K562 (cell line): ENCODE measurements around the gene GLI1. TPM values are rescaled to one million over a fixed set of nuclear protein-coding genes. Genes with fewer than 3 reads are reported as not detected.

ENCODE experiments used
- ADNP ChIP-seq: fragments of 200-800 bp; sonication (Bioruptor generic); IDR thresholded peaks from 2 replicates; pipeline ENCODE4 v1.6.1; 2016; ENCODE audit warnings: missing genetic modification characterization, missing compliant biosample characterization
- BACH1 ChIP-seq: fragments of 200-800 bp; sonication (Bioruptor generic); IDR thresholded peaks from 2 replicates; pipeline ENCODE4 v1.6.1; 2016; ENCODE audit warnings: missing genetic modification characterization, missing compliant biosample characterization
- BCOR ChIP-seq: fragments of 450-650 bp; IDR thresholded peaks from 2 replicates; pipeline ENCODE4 v1.6.1; 2016
- CHD1 ChIP-seq: fragments of 200-600 bp; sonication (generic); IDR thresholded peaks from one replicate; pipeline ENCODE4 v1.6.1; 2012; ENCODE audit warnings: mild to moderate bottlenecking, moderate library complexity, low read length, inconsistent platforms
- CREB3 ChIP-seq: fragments of 450-650 bp; conservative IDR thresholded peaks from 2 replicates; pipeline ENCODE4 v1.6.1; 2016; ENCODE audit warnings: missing genetic modification characterization, low read depth, mild to moderate bottlenecking, missing compliant biosample characterization, moderate library complexity
- CREB3L1 ChIP-seq: fragments of 450-650 bp; IDR thresholded peaks from 2 replicates; pipeline ENCODE4 v1.6.1; 2014; ENCODE audit warnings: low read depth, mild to moderate bottlenecking, moderate library complexity, borderline replicate concordance
- CREBBP ChIP-seq: IDR thresholded peaks from one replicate; pipeline ENCODE4 v1.6.1; 2012; ENCODE audit warnings: low read depth, mild to moderate bottlenecking, control low read depth, inconsistent platforms, low read length
- CREM ChIP-seq: IDR thresholded peaks from 2 replicates; pipeline ENCODE4 v1.6.1; 2014; ENCODE audit warnings: antibody characterized with exemption, low read depth
- DIDO1 ChIP-seq: fragments of 450-650 bp; IDR thresholded peaks from 2 replicates; pipeline ENCODE4 v1.6.1; 2016; ENCODE audit warnings: low read depth, missing biosample characterization, missing genetic modification characterization
- ESRRA ChIP-seq: fragments of 450-650 bp; IDR thresholded peaks from 2 replicates; pipeline ENCODE4 v1.6.1; 2014; ENCODE audit warnings: low read depth, mild to moderate bottlenecking, moderate library complexity, borderline replicate concordance
- FOSL1 ChIP-seq: fragments of 200-800 bp; sonication (Bioruptor generic); conservative IDR thresholded peaks from 2 replicates; pipeline ENCODE4 v1.6.1; 2016; ENCODE audit warnings: missing genetic modification characterization, missing compliant biosample characterization
- GTF2F1 ChIP-seq: IDR thresholded peaks from 2 replicates; pipeline ENCODE4 v1.6.1; 2011; ENCODE audit warnings: low read depth, low read length, improper control_type of control experiment
- MED1 ChIP-seq: sonication (generic); formaldehyde crosslinking; IDR thresholded peaks from 2 replicates; pipeline ENCODE4 v1.8.1; 2023; ENCODE audit warnings: missing genetic modification reagents, borderline replicate concordance
- MIER1 ChIP-seq: fragments of 450-650 bp; IDR thresholded peaks from 2 replicates; pipeline ENCODE4 v1.6.1; 2016; ENCODE audit warnings: antibody characterized with exemption, mild to moderate bottlenecking, low read depth
- NCOA6 ChIP-seq: fragments of 450-650 bp; IDR thresholded peaks from 2 replicates; pipeline ENCODE4 v1.6.1; 2017; ENCODE audit warnings: mild to moderate bottlenecking
- PHF20 ChIP-seq: fragments of 450-650 bp; IDR thresholded peaks from 2 replicates; pipeline ENCODE4 v1.6.1; 2018; ENCODE audit not compliant: partially characterized antibody
- POLR3A ChIP-seq: IDR thresholded peaks from 2 replicates; pipeline ENCODE4 v1.6.1; 2011; ENCODE audit warnings: borderline replicate concordance, mild to moderate bottlenecking, moderate library complexity; ENCODE audit not compliant: insufficient read length, insufficient read depth; ENCODE audit errors: extremely low read depth
- RFX1 ChIP-seq: fragments of 450-650 bp; IDR thresholded peaks from 2 replicates; pipeline ENCODE4 v1.6.1; 2016; ENCODE audit warnings: mild to moderate bottlenecking, moderate library complexity
- THAP7 ChIP-seq: fragments of 250-450 bp; sonication (Bioruptor Pico); IDR thresholded peaks from 2 replicates; pipeline ENCODE4 v1.5.0; 2021
- XRCC5 ChIP-seq: fragments of 200-400 bp; formaldehyde crosslinking; IDR thresholded peaks from 2 replicates; pipeline ENCODE4 v1.6.1; 2017; ENCODE audit warnings: low read depth, mild to moderate bottlenecking, low read length
- ZFPM2 ChIP-seq: fragments of 250-450 bp; sonication (Bioruptor Pico); IDR thresholded peaks from 2 replicates; pipeline ENCODE4 v1.5.1; 2022; ENCODE audit warnings: mild to moderate bottlenecking
- ZNF197 ChIP-seq: fragments of 200-800 bp; sonication (Bioruptor generic); IDR thresholded peaks from 2 replicates; pipeline ENCODE4 v1.6.1; 2016; ENCODE audit warnings: low read depth, missing genetic modification characterization, missing compliant biosample characterization
- ZNF282 ChIP-seq: sonication (generic); formaldehyde crosslinking; IDR thresholded peaks from 2 replicates; pipeline ENCODE4 v1.8.1; 2023; ENCODE audit warnings: missing genetic modification reagents
- ZNF41 ChIP-seq: fragments of 250-450 bp; sonication (Bioruptor Pico); conservative IDR thresholded peaks from 2 replicates; pipeline ENCODE4 v1.4.0; 2020; ENCODE audit warnings: mild to moderate bottlenecking
- ZNF696 ChIP-seq: fragments of 250-450 bp; sonication (Bioruptor Pico); conservative IDR thresholded peaks from 2 replicates; pipeline ENCODE4 v1.4.0; 2020; ENCODE audit warnings: mild to moderate bottlenecking, moderate library complexity
- polyA plus RNA-seq, 8 experiments: library from polyadenylated mRNA; depleted of rRNA in 4 of 8; stranded (reverse) in 5 of 8; unstranded in 3 of 8; fragments of >200 nt; fragmentation: Nextera tagmentation in 2 of 8; fragmentation: Illumina TruSeq in 1 of 8; extraction: Ambion mirVana in 2 of 8; extraction: Trizol in 1 of 8; gene quantifications; 2 replicates each; pipeline versions ENCODE4 v1.2.1 to v1.2.3, GENCODE V29; 2011 to 2014; ENCODE audit warnings: inconsistent platforms in 1 of 8, missing spikeins in 1 of 8
- total RNA-seq, 7 experiments: library from RNA; depleted of rRNA in 6 of 7; stranded (reverse); fragments of >200 nt in 6 of 7; fragmentation: Illumina TruSeq in 2 of 7; extraction: Trizol in 2 of 7; gene quantifications; 2 replicates each; pipeline versions ENCODE4 v1.2.1 to v1.2.3, GENCODE V29; 2011 to 2021; ENCODE audit warnings: low replicate concordance in 1 of 7
- TF ChIP-seq, protein P1 (sequence below): fragments of 250-450 bp; sonication (Bioruptor Pico); IDR thresholded peaks from 2 replicates; pipeline ENCODE4 v1.8.0; 2022; ENCODE audit warnings: inconsistent platforms

Gene GLI1
- total and polyA plus RNA-seq, 9 of the 15 experiments (the other 6 are each of a cell fraction or from before 2014, with no cell fraction given): 0.24 to 3.7 (median 0.61) TPM

DNA sequence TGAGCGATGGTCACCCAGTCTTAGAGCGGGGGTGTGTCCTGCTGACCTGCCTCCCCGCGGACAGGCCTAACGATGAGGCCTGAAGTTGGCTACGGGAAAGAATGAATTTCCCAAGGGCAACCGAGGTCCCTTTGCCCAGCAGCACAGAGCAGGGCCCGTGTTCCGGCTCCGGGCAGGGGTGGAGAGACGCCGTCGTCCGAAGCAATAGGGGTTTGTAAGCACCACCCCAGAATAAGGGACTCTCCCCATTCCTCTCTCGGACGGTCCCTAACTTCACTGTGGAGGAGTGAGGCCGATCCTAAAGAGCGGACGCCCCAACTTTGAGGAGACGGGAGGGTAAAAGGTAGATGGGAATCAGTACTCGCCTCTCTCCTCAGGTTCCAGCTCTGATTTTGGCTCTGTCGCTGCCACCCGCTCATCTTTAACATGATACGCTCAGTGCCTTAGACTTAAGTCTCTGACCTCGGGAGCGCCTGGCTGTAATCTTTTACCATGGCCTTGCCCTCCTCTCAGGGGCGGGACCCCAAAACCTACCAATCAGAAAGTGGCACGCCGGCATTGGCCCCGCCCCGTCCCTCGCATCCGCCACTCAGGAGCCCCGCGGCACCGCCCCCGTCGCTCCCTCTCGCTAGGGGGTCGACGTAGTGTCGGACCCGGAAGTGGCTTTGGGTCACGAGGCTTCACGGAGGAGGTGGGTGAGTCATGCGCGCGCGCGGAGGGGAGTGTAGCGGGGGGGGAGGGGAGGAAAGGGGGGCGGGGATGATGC, 60.7 kb downstream of the GLI1 start, which contains the start of gene DDIT3 (continued):
- TF ChIP-seq CHD1: peak; percentile 53
- TF ChIP-seq, protein P1, sequence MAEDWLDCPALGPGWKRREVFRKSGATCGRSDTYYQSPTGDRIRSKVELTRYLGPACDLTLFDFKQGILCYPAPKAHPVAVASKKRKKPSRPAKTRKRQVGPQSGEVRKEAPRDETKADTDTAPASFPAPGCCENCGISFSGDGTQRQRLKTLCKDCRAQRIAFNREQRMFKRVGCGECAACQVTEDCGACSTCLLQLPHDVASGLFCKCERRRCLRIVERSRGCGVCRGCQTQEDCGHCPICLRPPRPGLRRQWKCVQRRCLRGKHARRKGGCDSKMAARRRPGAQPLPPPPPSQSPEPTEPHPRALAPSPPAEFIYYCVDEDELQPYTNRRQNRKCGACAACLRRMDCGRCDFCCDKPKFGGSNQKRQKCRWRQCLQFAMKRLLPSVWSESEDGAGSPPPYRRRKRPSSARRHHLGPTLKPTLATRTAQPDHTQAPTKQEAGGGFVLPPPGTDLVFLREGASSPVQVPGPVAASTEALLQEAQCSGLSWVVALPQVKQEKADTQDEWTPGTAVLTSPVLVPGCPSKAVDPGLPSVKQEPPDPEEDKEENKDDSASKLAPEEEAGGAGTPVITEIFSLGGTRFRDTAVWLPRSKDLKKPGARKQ (CRISPR knock-in tag): no peak
- TF ChIP-seq DIDO1: no peak
- no peak for TF ChIP-seq CREB3
- no peak for TF ChIP-seq CREBBP
- no peak for TF ChIP-seq BCOR
- TF ChIP-seq FOSL1 (tag): peak; percentile 100
- peak; percentile 88 for TF ChIP-seq CREM
- no peak for TF ChIP-seq POLR3A
- TF ChIP-seq ZNF696 (CRISPR knock-in tag): no peak
- TF ChIP-seq RFX1: no peak
- TF ChIP-seq NCOA6: no peak
- TF ChIP-seq MED1 (CRISPR knock-in tag): peak; percentile 90; the same call in 1 of the 2 replicates
- no peak for TF ChIP-seq ZNF282
- TF ChIP-seq ADNP: no peak
- no peak for TF ChIP-seq PHF20
- TF ChIP-seq ZNF197 (CRISPR knock-in tag): no peak
- TF ChIP-seq BACH1 (tag): no peak
- TF ChIP-seq CREB3L1: no peak; the same call in 1 of the 2 replicates
- TF ChIP-seq GTF2F1: peak; percentile 87
- TF ChIP-seq XRCC5: no peak
- peak; percentile 48; the same call in 1 of the 2 replicates for TF ChIP-seq ZNF41
- no peak for TF ChIP-seq ZFPM2 (CRISPR knock-in tag)
- no peak for TF ChIP-seq MIER1
- peak; percentile 76 for TF ChIP-seq ESRRA
- peak; percentile 76; the same call in 1 of the 2 replicates for TF ChIP-seq THAP7 (CRISPR knock-in tag)
